HepG2 (cell line): ENCODE results near the gene WWC2. TPM values are rescaled to one million over a fixed set of nuclear protein-coding genes. Genes with fewer than 3 reads are reported as not detected.

Source experiments
- AGO1 ChIP-seq: fragments of 200-400 bp; formaldehyde crosslinking; IDR thresholded peaks from 2 replicates; pipeline ENCODE4 v1.6.1; 2017; ENCODE audit warnings: mild to moderate bottlenecking, low read depth, low read length, moderate library complexity; ENCODE audit not compliant: poor library complexity, severe bottlenecking
- CCAR2 ChIP-seq: fragments of 200-400 bp; formaldehyde crosslinking; optimal IDR thresholded peaks from 2 replicates; pipeline ENCODE3; 2018; ENCODE audit warnings: low read depth, mild to moderate bottlenecking, low read length, moderate library complexity
- CHCHD3 ChIP-seq: sonication (generic); formaldehyde crosslinking; IDR thresholded peaks from 2 replicates; pipeline ENCODE4 v1.8.0; 2022; ENCODE audit warnings: mild to moderate bottlenecking, missing genetic modification reagents, moderate library complexity
- E2F1 ChIP-seq: sonication (generic); formaldehyde crosslinking; IDR thresholded peaks from 2 replicates; pipeline ENCODE4 v1.5.0; 2020; ENCODE audit warnings: missing genetic modification reagents
- EEA1 ChIP-seq: sonication (generic); formaldehyde crosslinking; IDR thresholded peaks from 2 replicates; pipeline ENCODE4 v1.5.1; 2020; ENCODE audit warnings: mild to moderate bottlenecking, missing genetic modification reagents, borderline replicate concordance
- FOXA3 ChIP-seq: IDR thresholded peaks from 2 replicates; pipeline ENCODE4 v1.6.1; 2016; ENCODE audit warnings: missing genetic modification reagents, missing compliant biosample characterization
- FUBP1 ChIP-seq: sonication (generic); formaldehyde crosslinking; IDR thresholded peaks from 2 replicates; pipeline ENCODE4 v1.5.1; 2020; ENCODE audit warnings: missing genetic modification reagents, mild to moderate bottlenecking, borderline replicate concordance
- IRF2 ChIP-seq: IDR thresholded peaks from 2 replicates; pipeline ENCODE4 v1.6.1; 2018; ENCODE audit warnings: missing genetic modification reagents, missing compliant biosample characterization
- JUN ChIP-seq: sonication (generic); formaldehyde crosslinking; IDR thresholded peaks from 2 replicates; pipeline ENCODE4 v1.4.0; 2020; ENCODE audit warnings: mild to moderate bottlenecking, missing genetic modification reagents
- KDM5A ChIP-seq: fragments of 200-600 bp; sonication (generic); IDR thresholded peaks from 2 replicates; pipeline ENCODE4 v1.7.0; 2018; ENCODE audit warnings: antibody characterized with exemption, mild to moderate bottlenecking, low read length, borderline replicate concordance
- MAFK ChIP-seq, 2 experiments: IDR thresholded peaks in 1 of 2; conservative IDR thresholded peaks in 1 of 2; 2 replicates each; pipeline ENCODE4 v1.6.1; 2011; ENCODE audit warnings: improper control_type of control experiment in 2 of 2, low read length in 2 of 2
- MLLT10 ChIP-seq: sonication (generic); formaldehyde crosslinking; IDR thresholded peaks from 2 replicates; pipeline ENCODE4 v1.4.0; 2020; ENCODE audit warnings: missing genetic modification reagents
- MLX ChIP-seq: IDR thresholded peaks from 2 replicates; pipeline ENCODE4 v1.6.1; 2016
- ZBTB14 ChIP-seq: sonication (generic); formaldehyde crosslinking; IDR thresholded peaks from 2 replicates; pipeline ENCODE4 v1.4.0; 2020; ENCODE audit warnings: missing genetic modification reagents
- ZNF281 ChIP-seq: sonication (generic); formaldehyde crosslinking; IDR thresholded peaks from 2 replicates; pipeline ENCODE4 v1.4.0; 2020; ENCODE audit warnings: missing genetic modification reagents, borderline replicate concordance
- ZNF282 ChIP-seq: fragments of 450-650 bp; IDR thresholded peaks from 2 replicates; pipeline ENCODE4 v1.6.1; 2018; ENCODE audit not compliant: partially characterized antibody
- ZNF30 ChIP-seq: sonication (generic); formaldehyde crosslinking; IDR thresholded peaks from 2 replicates; pipeline ENCODE4 v1.5.0; 2020; ENCODE audit warnings: mild to moderate bottlenecking, missing genetic modification reagents
- ZNF496 ChIP-seq: sonication (generic); formaldehyde crosslinking; IDR thresholded peaks from 2 replicates; pipeline ENCODE4 v1.8.1; 2023; ENCODE audit warnings: mild to moderate bottlenecking, moderate library complexity, missing genetic modification reagents; ENCODE audit not compliant: insufficient replicate concordance
- ZNF547 ChIP-seq: sonication (generic); formaldehyde crosslinking; IDR thresholded peaks from 2 replicates; pipeline ENCODE4 v1.5.1; 2020; ENCODE audit warnings: mild to moderate bottlenecking, missing genetic modification reagents
- ZNF589 ChIP-seq: sonication (generic); formaldehyde crosslinking; conservative IDR thresholded peaks from 2 replicates; pipeline ENCODE4 v1.8.0; 2022; ENCODE audit warnings: mild to moderate bottlenecking, moderate library complexity, missing genetic modification reagents
- ZNF660 ChIP-seq: sonication (generic); formaldehyde crosslinking; IDR thresholded peaks from 2 replicates; pipeline ENCODE4 v1.5.1; 2020; ENCODE audit warnings: mild to moderate bottlenecking, low read depth, missing genetic modification reagents, borderline replicate concordance
- polyA plus RNA-seq, 8 experiments: library from polyadenylated mRNA; depleted of rRNA in 3 of 8; stranded (reverse) in 7 of 8; unstranded in 1 of 8; fragments of >200 nt; fragmentation: Illumina TruSeq in 4 of 8; extraction: Trizol in 4 of 8; gene quantifications; 2 replicates each; pipeline versions ENCODE4 v1.2.1 to v1.2.3, GENCODE V29; 2011 to 2016; ENCODE audit warnings: low read depth in 4 of 8, missing spikeins in 1 of 8, mixed read lengths in 1 of 8; ENCODE audit not compliant: insufficient read depth in 1 of 8
- total RNA-seq, 5 experiments: library from RNA; depleted of rRNA; stranded (reverse); fragments of >200 nt; fragmentation: Illumina TruSeq; extraction: Trizol; gene quantifications; 2 replicates each; pipeline ENCODE4 v1.2.3, GENCODE V29; 2016; ENCODE audit warnings: low read depth in 1 of 5

WWC2 gene
- total and polyA plus RNA-seq, 2 of the 13 experiments (the other 11 are each of a cell fraction or from before 2014, with no cell fraction given) = 40.0 to 50.1 TPM

- no peak for TF ChIP-seq ZBTB14 (CRISPR knock-in tag)
- no peak for TF ChIP-seq KDM5A
- TF ChIP-seq CHCHD3 (CRISPR knock-in tag) = no peak
- no peak for TF ChIP-seq FOXA3 (CRISPR knock-in tag)
- no peak for TF ChIP-seq JUN (CRISPR knock-in tag)
- TF ChIP-seq FUBP1 (CRISPR knock-in tag) = no peak
- TF ChIP-seq ZNF660 (CRISPR knock-in tag) = no peak
- TF ChIP-seq ZNF30 (CRISPR knock-in tag) = no peak
- TF ChIP-seq ZNF282 = no peak
- TF ChIP-seq ZNF281 = no peak
- TF ChIP-seq EEA1 (CRISPR knock-in tag) = no peak
- no peak for TF ChIP-seq AGO1
- no peak for TF ChIP-seq MAFK (conservative IDR thresholded peaks at IDR 0.05 in 1 of 2, IDR thresholded peaks at IDR 0.05 in 1 of 2; ENCODE audit: low read length in 2 of 2)
- no peak for TF ChIP-seq MLLT10
- no peak for TF ChIP-seq E2F1 (CRISPR knock-in tag)
- TF ChIP-seq ZNF589 (CRISPR knock-in tag) = no peak
- no peak for TF ChIP-seq ZNF547 (CRISPR knock-in tag)
- no peak for TF ChIP-seq MLX (CRISPR knock-in tag)
- TF ChIP-seq IRF2 = no peak
- no peak for TF ChIP-seq ZNF496 (CRISPR knock-in tag)
- TF ChIP-seq CCAR2 = no peak
Observed at GRCh38 chr4:183154701-183155391, 55.8 kb downstream of the WWC2 start (continued).
